ENCODE data around the gene AP1M2. TPM values are rescaled to one million over a fixed set of nuclear protein-coding genes. Genes with fewer than 3 reads are reported as not detected.
A peak's percentile ranks its signal among the peaks of the same experiment; 100 is the strongest.

AP1M2 gene
- total RNA-seq, 1 experiment from 2014 or later = 146 TPM

DNA sequence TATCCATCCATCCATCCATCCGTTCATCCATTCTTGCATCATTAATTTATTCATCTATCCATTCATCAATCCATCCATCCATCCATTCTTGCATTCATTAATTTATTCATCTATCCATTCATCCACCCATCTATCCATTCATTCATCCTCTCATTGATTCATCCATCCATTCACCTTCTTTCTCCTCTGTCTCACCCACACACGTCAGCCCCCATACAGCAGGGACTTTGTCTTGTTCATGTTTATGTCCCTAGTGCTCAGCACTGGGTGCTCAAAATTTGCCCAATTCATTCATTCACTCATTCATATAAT, 683 bp upstream of the AP1M2 start:
- Histone ChIP-seq H3K79me1 (ENCODE audit: insufficient read depth, low read depth, low read length, poor library complexity, severe bottlenecking) (no peaks in the 10 kb centered on the region), H2BK15ac (ENCODE audit: low read depth, low read length) (no peak overlapping the region), H2BK12ac (ENCODE audit: insufficient read length, low read depth, low read length) (no peak overlapping the region), H2BK120ac (ENCODE audit: low read depth, low read length, poor library complexity, severe bottlenecking) (no peak overlapping the region), H2AK5ac (ENCODE audit: insufficient read length, low read length) (no peak overlapping the region), H3K56ac (ENCODE audit: insufficient read length, low read depth, low read length) (no peak overlapping the region), H3K9ac (ENCODE audit: extremely low read depth, insufficient read length, low read length) (no peak overlapping the region), H3K27me3 (ENCODE audit: insufficient read depth, low read length) (no peaks in the 10 kb centered on the region), H2AFZ (ENCODE audit: low read length) (no peak overlapping the region), H3K18ac (ENCODE audit: insufficient read length, low read depth, low read length) (no peak overlapping the region), H2BK5ac (ENCODE audit: insufficient read length, low read length) (no peak overlapping the region), H3K14ac (ENCODE audit: insufficient read depth, low read length) (no peak overlapping the region), H4K91ac (ENCODE audit: insufficient read length, low read depth, low read length) (no peak overlapping the region), H3T11ph (ENCODE audit: low read length) (no peak overlapping the region), H3K27ac (ENCODE audit: insufficient read length, low read depth, low read length) (no peak overlapping the region), H3K4me1 (ENCODE audit: insufficient read depth, low read length) (no peaks in the 10 kb centered on the region), H3K4ac (ENCODE audit: low read depth, low read length) (no peak overlapping the region), H4K5ac (ENCODE audit: insufficient read length, low read depth, low read length) (no peak overlapping the region), H4K20me1 (ENCODE audit: control insufficient read depth, insufficient read depth, insufficient read length) (no peaks in the 10 kb centered on the region), H3K23ac (ENCODE audit: insufficient read length, low read depth, low read length) (no peak overlapping the region), H3K4me2 (ENCODE audit: insufficient read depth, insufficient read length, low read length) (no peak overlapping the region), H2BK20ac (ENCODE audit: low read depth, low read length, poor library complexity, severe bottlenecking) (no peak overlapping the region), H3K9me3 (ENCODE audit: control insufficient read depth, low read depth, low read length) (no peaks in the 10 kb centered on the region), H3K79me2 (ENCODE audit: insufficient read depth, low read length) (no peaks in the 10 kb centered on the region), H3K23me2 (ENCODE audit: insufficient read length, low read depth, low read length, poor library complexity, severe bottlenecking) (no peaks in the 10 kb centered on the region), H4K8ac (replicated peaks; ENCODE audit: insufficient read length, low read depth, low read length) (no peak overlapping the region)
- Mint-ChIP-seq H3K4me1 (peaks cover 12 to 22% of the 10 kb centered on the region in 2 experiments), H3K27ac (no peak overlapping the region), H3K9me3 (no peaks in the 10 kb centered on the region), H3K4me3 (peak overlapping the region; percentile 75 to 98), H3K36me3 (ENCODE audit: insufficient read depth in 1 of 3, low read depth in 3 of 3) (peaks cover 5 to 25% (median 22%) of the 10 kb centered on the region in 3 experiments), H3K27me3 (ENCODE audit: low read depth) (peaks cover 9% of the 10 kb centered on the region)
- WGBS (ENCODE audit: extremely low coverage, insufficient read length, low lambda C conversion rate) = 100% methylated on average over 1 of the region's 2 CpGs
- TF ChIP-seq, protein P1, sequence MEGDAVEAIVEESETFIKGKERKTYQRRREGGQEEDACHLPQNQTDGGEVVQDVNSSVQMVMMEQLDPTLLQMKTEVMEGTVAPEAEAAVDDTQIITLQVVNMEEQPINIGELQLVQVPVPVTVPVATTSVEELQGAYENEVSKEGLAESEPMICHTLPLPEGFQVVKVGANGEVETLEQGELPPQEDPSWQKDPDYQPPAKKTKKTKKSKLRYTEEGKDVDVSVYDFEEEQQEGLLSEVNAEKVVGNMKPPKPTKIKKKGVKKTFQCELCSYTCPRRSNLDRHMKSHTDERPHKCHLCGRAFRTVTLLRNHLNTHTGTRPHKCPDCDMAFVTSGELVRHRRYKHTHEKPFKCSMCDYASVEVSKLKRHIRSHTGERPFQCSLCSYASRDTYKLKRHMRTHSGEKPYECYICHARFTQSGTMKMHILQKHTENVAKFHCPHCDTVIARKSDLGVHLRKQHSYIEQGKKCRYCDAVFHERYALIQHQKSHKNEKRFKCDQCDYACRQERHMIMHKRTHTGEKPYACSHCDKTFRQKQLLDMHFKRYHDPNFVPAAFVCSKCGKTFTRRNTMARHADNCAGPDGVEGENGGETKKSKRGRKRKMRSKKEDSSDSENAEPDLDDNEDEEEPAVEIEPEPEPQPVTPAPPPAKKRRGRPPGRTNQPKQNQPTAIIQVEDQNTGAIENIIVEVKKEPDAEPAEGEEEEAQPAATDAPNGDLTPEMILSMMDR (conservative IDR thresholded peaks at IDR 0.05) = no peak
- DNase-seq = no peak

Data from H9 (cell line).